PC-3 (cell line): Measurements from ENCODE around the gene TAF4. TPM values are rescaled to one million over a fixed set of nuclear protein-coding genes. Genes with fewer than 3 reads are reported as not detected.

ENCODE experiments used
- ATAC-seq: fragments of 200-7000 bp; cut with Tn5 transposase; 2 replicates; pipeline ENCODE4 v1.9.1; 2020; ENCODE audit warnings: mild to moderate bottlenecking, moderate library complexity
- BruUV-seq: library from RNA; stranded (reverse); fragments of 400-500 nt; replicated peaks from 2 replicates; lab custom pipeline; 2021; lab: Mats Ljungman, UMichigan
- CTCF ChIA-PET: fragments of 300-600 bp; sonication (Branson Sonifier 250); formaldehyde crosslinking; loops from one replicate; lab custom pipeline; 2022; ENCODE audit warnings: antibody characterized with exemption; lab: Charles Lee
- POLR2A ChIA-PET: fragments of 300-600 bp; sonication (Branson Sonifier 250); formaldehyde crosslinking; loops from one replicate; lab custom pipeline; 2022; ENCODE audit warnings: antibody characterized with exemption; ENCODE audit not compliant: unreplicated experiment; lab: Charles Lee
- DNase-seq: peaks from one replicate; pipeline ENCODE4 v3.0.0-alpha.2; 2015
- H2AFZ ChIP-seq: fragments of 300-600 bp; sonication (generic); 2 replicates; pipeline ENCODE4 v1.6.0; 2016; ENCODE audit warnings: antibody characterized with exemption, low read length
- H3F3A ChIP-seq: fragments of 300-600 bp; sonication (generic); one replicate; pipeline ENCODE4 v1.6.0; 2017; ENCODE audit warnings: antibody characterized with exemption, low read length, control low read depth, mild to moderate bottlenecking; ENCODE audit not compliant: unreplicated experiment
- H3K27ac ChIP-seq: fragments of 300-600 bp; sonication (generic); 2 replicates; pipeline ENCODE4 v1.5.1; 2016; ENCODE audit warnings: mild to moderate bottlenecking, low read length
- H3K27me3 ChIP-seq: fragments of 300-600 bp; sonication (generic); 2 replicates; pipeline ENCODE4 v1.6.1; 2016; ENCODE audit warnings: low read length, mixed read lengths
- H3K36me3 ChIP-seq: fragments of 300-600 bp; sonication (generic); 2 replicates; pipeline ENCODE4 v1.6.1; 2016; ENCODE audit warnings: low read depth, mixed run types, low read length, mixed read lengths
- H3K4me1 ChIP-seq: fragments of 300-600 bp; sonication (generic); 2 replicates; pipeline ENCODE4 v1.5.1; 2016; ENCODE audit warnings: low read length; ENCODE audit not compliant: insufficient read depth
- H3K4me2 ChIP-seq: fragments of 300-600 bp; sonication (generic); 2 replicates; pipeline ENCODE4 v1.6.0; 2016; ENCODE audit warnings: low read length
- H3K4me3 ChIP-seq: fragments of 300-600 bp; sonication (generic); 2 replicates; pipeline ENCODE4 v1.5.1; 2016; ENCODE audit warnings: mild to moderate bottlenecking, low read length, mixed read lengths
- H3K79me2 ChIP-seq: fragments of 300-600 bp; sonication (generic); 2 replicates; pipeline ENCODE4 v1.6.1; 2017; ENCODE audit warnings: low read length, mixed read lengths
- H3K9ac ChIP-seq: fragments of 300-600 bp; sonication (generic); 2 replicates; pipeline ENCODE4 v1.6.0; 2016; ENCODE audit warnings: mild to moderate bottlenecking, low read length
- H3K9me2 ChIP-seq: fragments of 300-600 bp; sonication (generic); replicated peaks from 2 replicates; pipeline ENCODE4 v1.6.1; 2016; ENCODE audit warnings: mixed run types, low read length, mixed read lengths
- H3K9me3 ChIP-seq: fragments of 300-600 bp; sonication (generic); 2 replicates; pipeline ENCODE4 v1.6.1; 2016; ENCODE audit warnings: low read length, mixed read lengths
- H4K20me1 ChIP-seq: fragments of 300-600 bp; sonication (generic); 2 replicates; pipeline ENCODE4 v1.6.1; 2016; ENCODE audit warnings: low read length, mixed read lengths
- CTCF ChIP-seq: fragments of 300-600 bp; sonication (generic); conservative IDR thresholded peaks from 2 replicates; pipeline ENCODE4 v1.5.1; 2017; ENCODE audit warnings: antibody characterized with exemption, low read depth, mild to moderate bottlenecking, low read length
- EZH2 ChIP-seq: fragments of 300-600 bp; sonication (generic); IDR thresholded peaks from one replicate; pipeline ENCODE4 v1.6.1; 2017; ENCODE audit warnings: antibody characterized with exemption, mild to moderate bottlenecking, low read length; ENCODE audit not compliant: unreplicated experiment
- EZH2phosphoT487 ChIP-seq: fragments of 300-600 bp; sonication (generic); IDR thresholded peaks from 2 replicates; pipeline ENCODE4 v1.6.1; 2018; ENCODE audit warnings: mild to moderate bottlenecking, antibody characterized with exemption, low read length, borderline replicate concordance
- intact Hi-C: fragments of 100-400 bp; cut with micrococcal nuclease; formaldehyde crosslinking; loops from 2 replicates; pipeline ENCODE4 v1.9.0; 2023
- total RNA-seq: library from RNA; depleted of rRNA; stranded (reverse); fragments of >200 nt; gene quantifications from 2 replicates; pipeline ENCODE4 v1.2.3, GENCODE V29; 2014

Gene TAF4
- total RNA-seq, 1 experiment from 2014 or later = 9.6 TPM

GRCh38 chr20:62060631-62061541 lies 4.8 kb downstream of the TAF4 start:
- Histone ChIP-seq H3K9me3 (no peaks in the 10 kb centered on the region), H3F3A (no peaks in the 10 kb centered on the region), H3K4me1 (peaks cover 19% of the 10 kb centered on the region), H3K9me2 (no peaks in the 10 kb centered on the region), H3K9ac (no peak overlapping the region), H3K27me3 (no peaks in the 10 kb centered on the region), H2AFZ (no peak overlapping the region), H3K4me2 (no peak overlapping the region), H3K27ac (no peak overlapping the region), H3K79me2 (peaks cover 75% of the 10 kb centered on the region), H4K20me1 (peaks cover 45% of the 10 kb centered on the region), H3K4me3 (no peak overlapping the region), H3K36me3 (no peaks in the 10 kb centered on the region)
- no peak for ATAC-seq
- ChIA-PET POLR2A (no interaction called here), CTCF (no interaction called here)
- no peak for DNase-seq
- no peak for TF ChIP-seq EZH2
- TF ChIP-seq CTCF = no peak
- TF ChIP-seq EZH2phosphoT487 = no peak
- intact Hi-C loops = loop anchor here (10.0 kb wide), 1 partner anchor 46 kb away; no protein-coding TSS in a partner anchor
- BruUV-seq = no TSS peak

- H3K79me2 ChIP-seq = peaks cover 83% of the 10 kb centered on the region
- DNase-seq = no peak
- H3K27me3 ChIP-seq = no peaks in the 10 kb centered on the region
- ChIA-PET POLR2A (no interaction called here), CTCF (no interaction called here)
- no peaks in the 10 kb centered on the region for H3K36me3 ChIP-seq
- intact Hi-C loops = loop anchor here (10.0 kb wide), 1 partner anchor 45 kb away; no protein-coding TSS in a partner anchor
- H3F3A ChIP-seq = no peaks in the 10 kb centered on the region
- TF ChIP-seq EZH2 (no peak), CTCF (no peak), EZH2phosphoT487 (no peak)
- no peak overlapping the region for H3K4me2 ChIP-seq
- H3K9me3 ChIP-seq = no peaks in the 10 kb centered on the region
- peaks cover 19% of the 10 kb centered on the region for H3K4me1 ChIP-seq
- no peaks in the 10 kb centered on the region for H3K9me2 ChIP-seq
- no peak for ATAC-seq
- H4K20me1 ChIP-seq = peaks cover 45% of the 10 kb centered on the region
- no peak overlapping the region for H3K9ac ChIP-seq
- H3K4me3 ChIP-seq = no peak overlapping the region
- no peak overlapping the region for H3K27ac ChIP-seq
- BruUV-seq = no TSS peak
- no peak overlapping the region for H2AFZ ChIP-seq
Observed at GRCh38 chr20:62059920-62060630, 5.6 kb downstream of the TAF4 start.
